HG03039 (cell line): ENCODE results near the gene KICS2.
"Not testable (repeated sequence)": the region's sequence is repeated elsewhere in the genome, so short reads cannot be mapped to it uniquely, and the experiment has no call there.

Experiments
- ATAC-seq: cut with Tn5 transposase; IDR thresholded peaks from one replicate; pipeline ENCODE4 v1.9.1; 2021; ENCODE audit warnings: mild to moderate bottlenecking, moderate library complexity; ENCODE audit not compliant: unreplicated experiment

The KICS2 gene

DNA sequence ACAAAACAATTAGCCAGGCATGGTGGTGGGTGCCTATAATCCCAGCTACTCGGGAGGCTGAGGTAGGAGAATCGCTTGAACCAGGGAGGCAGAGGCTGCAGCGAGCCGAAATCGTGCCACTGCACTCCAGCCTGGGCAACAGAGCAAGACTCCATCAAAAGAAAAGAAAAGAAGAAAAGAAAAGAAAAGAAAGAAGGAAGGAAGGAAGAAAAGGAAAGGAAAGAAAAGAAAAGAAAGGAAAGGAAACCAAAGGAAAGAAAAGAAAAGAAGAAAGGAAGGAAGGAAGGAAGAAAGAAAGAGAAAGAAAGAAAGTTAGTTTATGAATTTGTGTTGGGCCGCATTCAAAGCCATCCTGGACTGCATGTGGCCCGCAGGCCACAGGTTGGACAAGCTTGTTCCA, 4.5 kb downstream of the KICS2 start:
- not testable (repeated sequence) for ATAC-seq

- no peak for ATAC-seq
Observed at GRCh38 chr12:64216239-64216638, 5.9 kb downstream of the KICS2 start.

GRCh38 chr12:64212119-64212746, 9.9 kb downstream of the KICS2 start:
- no peak for ATAC-seq

DNA sequence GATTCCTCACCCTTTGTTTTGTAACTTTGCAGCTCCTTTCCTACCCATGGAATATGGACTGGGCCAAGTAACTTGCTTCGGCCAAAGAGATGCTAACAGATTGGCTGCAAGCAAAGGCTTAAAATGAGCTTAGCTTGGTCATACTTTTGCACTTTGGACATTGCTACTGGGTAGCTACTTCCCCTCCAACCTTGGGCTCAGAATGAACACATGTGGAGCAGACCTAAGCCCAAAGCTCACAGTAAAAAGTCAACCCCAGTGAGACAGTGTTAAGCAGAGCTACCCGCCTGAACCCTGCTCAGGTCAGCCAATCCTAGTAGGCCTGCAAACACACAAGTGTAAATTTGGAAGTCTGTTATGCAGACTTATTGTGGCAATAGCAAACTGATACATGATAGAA, 14.6 kb downstream of the KICS2 start:
- ATAC-seq, result no peak

- ATAC-seq, result no peak
Observed at GRCh38 chr12:64205542-64205941, 16.6 kb downstream of the KICS2 start.

GRCh38 chr12:64203775-64204174, 18.3 kb downstream of the KICS2 start:
- no peak for ATAC-seq

DNA sequence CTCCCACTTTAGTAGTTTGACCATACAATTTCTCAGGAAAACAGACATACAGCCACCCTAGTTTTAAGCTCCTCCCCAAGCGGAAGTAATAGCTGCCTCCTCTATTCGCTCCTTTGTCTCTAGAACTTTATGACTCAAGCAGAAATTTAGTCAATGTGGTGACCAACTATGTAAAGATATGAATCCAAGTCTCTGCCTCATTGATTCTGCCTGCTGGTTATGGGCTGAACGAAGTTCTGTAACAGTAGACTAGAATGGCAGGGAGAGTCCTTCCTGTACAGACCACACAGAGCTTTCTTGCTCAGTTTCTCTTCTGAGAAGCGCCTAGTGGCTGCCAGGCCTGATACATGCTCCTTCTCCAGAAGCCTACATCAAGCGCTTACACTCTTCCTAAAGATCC, 19.1 kb downstream of the KICS2 start:
- no peak for ATAC-seq

DNA sequence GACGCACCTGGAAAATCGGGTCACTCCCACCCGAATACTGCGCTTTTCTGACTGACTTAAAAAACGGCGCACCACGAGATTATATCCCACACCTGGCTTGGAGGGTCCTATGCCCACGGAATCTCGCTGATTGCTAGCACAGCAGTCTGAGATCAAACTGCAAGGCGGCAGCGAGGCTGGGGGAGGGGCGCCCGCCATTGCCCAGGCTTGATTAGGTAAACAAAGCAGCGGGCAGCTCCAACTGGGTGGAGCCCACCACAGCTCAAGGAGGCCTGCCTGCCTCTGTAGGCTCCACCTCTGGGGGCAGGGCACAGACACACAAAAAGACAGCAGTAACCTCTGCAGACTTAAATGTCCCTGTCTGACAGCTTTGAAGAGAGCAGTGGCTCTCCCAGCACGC, 26.3 kb downstream of the KICS2 start:
- ATAC-seq, result not testable (repeated sequence)

GRCh38 chr12:64194333-64195149, 27.6 kb downstream of the KICS2 start:
- no peak for ATAC-seq

DNA sequence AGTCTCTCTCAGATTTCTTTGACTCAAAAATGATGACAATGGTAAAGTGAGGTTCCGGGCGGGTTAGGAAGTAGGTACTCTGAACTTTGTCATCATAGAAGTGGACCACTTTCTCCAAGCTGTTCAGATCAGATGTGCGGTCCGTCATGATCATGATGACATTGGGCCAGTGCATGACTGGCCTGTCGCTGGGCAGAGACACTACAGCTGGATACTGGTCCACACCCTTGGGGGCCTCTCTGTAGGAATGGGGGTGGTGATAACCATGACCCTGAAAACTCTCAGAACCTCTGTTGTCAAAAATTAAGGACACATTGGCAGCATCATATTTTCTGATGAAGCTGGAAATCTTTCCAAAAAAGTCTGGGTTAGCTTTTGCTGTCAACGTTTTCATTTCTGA, 28.2 kb downstream of the KICS2 start:
- no peak for ATAC-seq

DNA sequence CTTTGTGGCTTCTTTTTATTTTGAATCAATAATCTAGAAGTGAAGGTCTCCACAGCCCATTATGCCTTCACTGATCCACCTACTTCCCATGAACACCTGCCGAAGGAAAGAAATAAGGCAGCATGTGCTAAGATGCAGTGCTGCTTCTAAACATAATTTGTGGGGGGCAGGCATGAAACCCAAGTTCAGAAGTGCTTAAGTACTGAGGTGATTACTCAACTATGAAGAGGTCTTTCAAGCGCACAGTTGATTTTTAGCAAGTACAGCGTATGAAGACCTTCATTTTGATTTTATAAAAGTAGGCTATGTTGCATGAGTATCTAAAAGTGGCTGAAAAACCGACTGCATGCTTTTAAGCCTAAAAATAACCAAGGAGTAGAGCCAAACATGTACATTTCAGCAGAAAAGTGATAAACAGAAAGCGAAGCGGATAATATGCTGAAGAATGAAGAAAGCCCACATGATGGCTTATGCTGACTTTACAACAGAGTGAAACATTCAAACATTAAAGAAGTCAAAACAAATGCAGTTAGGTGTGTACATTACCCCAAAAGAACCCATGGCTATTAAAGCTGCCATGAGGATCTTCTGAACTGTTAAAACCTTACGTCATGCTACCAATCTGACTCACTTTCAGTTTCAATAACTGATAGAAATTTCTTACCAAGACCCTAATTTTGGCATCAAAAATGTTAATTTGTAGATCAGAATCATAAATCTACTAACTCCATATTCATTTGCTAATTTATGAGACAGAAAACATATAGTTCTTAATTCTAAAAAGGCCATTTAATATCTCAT, 29.3 kb downstream of the KICS2 start:
- ATAC-seq, result peak; percentile 95

GRCh38 chr12:64190140-64190539, 32.0 kb downstream of the KICS2 start:
- no peak for ATAC-seq

DNA sequence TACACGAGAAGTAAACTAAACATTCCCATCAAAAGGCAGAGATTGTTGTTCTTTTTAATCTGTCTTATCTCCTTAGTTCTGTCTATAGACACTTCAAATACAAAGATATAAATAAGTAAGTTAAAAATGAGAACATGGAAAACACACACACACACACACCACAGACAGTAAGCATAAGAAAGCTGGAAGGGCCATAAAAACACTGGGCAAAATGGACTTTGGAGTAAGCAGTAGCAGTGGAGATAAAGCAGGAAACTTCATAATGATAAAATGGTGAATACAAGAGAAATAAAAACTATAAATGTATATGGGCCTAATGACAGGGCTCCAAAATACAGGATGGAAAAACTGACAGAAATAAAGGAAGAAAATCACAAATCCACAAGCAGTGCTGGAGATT, 32.6 kb downstream of the KICS2 start:
- ATAC-seq, result no peak

DNA sequence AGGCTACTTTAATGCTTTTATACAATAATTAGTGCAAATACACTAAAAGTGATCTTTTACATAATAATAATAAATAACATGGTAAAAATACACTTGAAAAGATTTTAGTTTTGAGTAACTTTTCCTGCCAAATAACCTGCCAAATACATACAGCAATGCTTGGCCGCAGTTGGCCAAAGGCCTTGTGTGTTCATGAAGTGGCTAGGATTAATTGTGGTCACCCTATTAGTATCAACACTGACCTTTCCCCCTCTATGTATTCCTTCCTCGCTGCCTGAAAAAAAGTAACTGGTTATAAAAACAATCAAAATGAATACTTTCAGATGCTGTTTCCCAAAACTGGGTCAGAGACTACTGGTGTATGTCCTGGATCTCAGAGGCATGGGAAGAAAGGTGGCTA, 34.3 kb downstream of the KICS2 start:
- no peak for ATAC-seq

DNA sequence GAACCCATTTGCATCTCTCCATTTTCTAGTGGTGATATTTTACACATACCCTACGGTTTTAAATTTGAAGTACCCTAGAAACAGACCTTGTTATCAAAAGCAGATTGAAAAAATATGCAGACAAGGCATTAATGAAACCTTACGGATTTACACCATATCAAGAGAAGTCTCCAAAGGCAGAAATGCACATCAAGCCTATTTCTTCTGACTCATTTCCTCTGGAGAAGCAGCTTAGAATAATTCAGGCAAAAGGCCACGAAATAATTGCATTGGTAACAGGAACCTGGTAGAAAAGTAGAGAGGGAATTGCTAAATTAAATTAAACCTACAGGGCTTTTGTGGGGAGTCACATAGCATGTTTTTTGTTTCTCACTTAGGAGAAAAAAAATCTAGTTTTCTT, 34.7 kb downstream of the KICS2 start:
- no peak for ATAC-seq

DNA sequence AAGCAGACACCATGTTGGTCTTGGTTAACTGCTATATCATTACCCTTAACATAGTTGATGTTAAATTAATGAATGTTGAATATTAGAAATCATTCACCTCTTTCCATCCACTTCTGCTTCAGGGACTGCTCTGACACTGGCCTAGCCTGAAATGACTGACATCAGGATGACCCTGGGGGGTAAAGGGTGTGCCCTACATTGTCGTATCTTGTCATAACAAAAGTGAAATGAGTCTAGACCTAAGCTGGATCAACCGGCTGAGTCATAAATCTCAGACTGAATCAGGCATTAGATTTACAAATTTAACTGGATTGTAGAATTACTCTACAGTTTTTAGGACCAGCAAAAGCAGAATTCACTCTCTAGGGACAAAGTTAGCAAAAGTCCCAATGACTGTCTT, 35.3 kb downstream of the KICS2 start:
- peak; percentile 93 for ATAC-seq

- no peak for ATAC-seq
Observed at GRCh38 chr12:64184216-64184615, 37.9 kb downstream of the KICS2 start.

- no peak for ATAC-seq
Observed at GRCh38 chr12:64181430-64182291, 40.4 kb downstream of the KICS2 start.

DNA sequence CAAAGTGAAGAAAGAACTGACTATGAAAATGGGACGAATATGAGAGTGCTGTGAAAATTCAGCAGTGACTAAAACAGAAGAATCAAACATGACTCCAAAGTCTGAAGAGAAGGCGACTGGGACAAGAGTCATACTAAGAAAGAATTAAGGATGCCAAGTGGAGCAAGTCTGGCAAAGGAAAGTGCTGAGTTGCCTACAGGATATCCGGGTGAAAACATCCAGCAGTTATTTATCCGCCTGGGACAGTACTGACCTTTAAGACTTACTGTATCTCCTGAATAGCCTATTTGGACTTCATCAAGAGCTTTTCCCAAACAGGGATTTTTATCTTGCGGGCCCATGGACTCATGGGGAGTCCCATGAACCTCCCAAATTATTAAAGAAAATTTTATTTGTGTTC, 41.1 kb downstream of the KICS2 start:
- ATAC-seq, result no peak

- ATAC-seq, result no peak
Observed at GRCh38 chr12:64178122-64178521, 44.0 kb downstream of the KICS2 start.

GRCh38 chr12:64177001-64177400, 45.1 kb downstream of the KICS2 start:
- ATAC-seq, result no peak
